Vagina (tissue), 2 donors: ENCODE measurements around the gene PIGS.

Source experiments
- CTCF ChIP-seq, 3 experiments: fragments of 450-650 bp in 2 of 3; fragments of 200-600 bp in 1 of 3; sonication (generic) in 1 of 3; IDR thresholded peaks; one replicate each; pipeline ENCODE4 v1.5.1; 2017 to 2019; ENCODE audit warnings: antibody characterized with exemption in 3 of 3, mild to moderate bottlenecking in 2 of 3, moderate library complexity in 2 of 3
- POLR2A ChIP-seq, 2 donors: fragments of 450-650 bp; IDR thresholded peaks; one replicate each; pipeline ENCODE4 v1.6.1; 2017; ENCODE audit warnings: antibody characterized with exemption in 2 of 2, mild to moderate bottlenecking in 2 of 2, moderate library complexity in 2 of 2

GRCh38 chr17:28540231-28540630 is 31.1 kb downstream of the PIGS start:
- no peak for TF ChIP-seq CTCF (IDR thresholded peaks at IDR 0.05)
- TF ChIP-seq POLR2A (IDR thresholded peaks at IDR 0.05) = no peak
